Measurements from ENCODE around the gene PPIB.

- no peak for TF ChIP-seq CEBPB (IDR thresholded peaks at IDR 0.05; ENCODE audit: low read depth)
- no peak for TF ChIP-seq SP1 (IDR thresholded peaks at IDR 0.05; ENCODE audit: low read depth)
- no peak for TF ChIP-seq POLR2A (IDR thresholded peaks at IDR 0.05; ENCODE audit: borderline replicate concordance, extremely low read depth, insufficient read depth, insufficient read length)
- TF ChIP-seq CTCF (IDR thresholded peaks at IDR 0.05 in 2 of 3, conservative IDR thresholded peaks at IDR 0.05 in 1 of 3; ENCODE audit: borderline replicate concordance in 1 of 3, insufficient read depth in 1 of 3, low read depth in 2 of 3, low read length in 2 of 3): no peak
- no peak for TF ChIP-seq SIN3A (IDR thresholded peaks at IDR 0.05; ENCODE audit: low read depth)
- no peak for TF ChIP-seq POLR2AphosphoS5 (IDR thresholded peaks at IDR 0.05; ENCODE audit: low read depth, low read length)
- TF ChIP-seq EZH2 (IDR thresholded peaks at IDR 0.05): no peak
- TF ChIP-seq, protein P1, sequence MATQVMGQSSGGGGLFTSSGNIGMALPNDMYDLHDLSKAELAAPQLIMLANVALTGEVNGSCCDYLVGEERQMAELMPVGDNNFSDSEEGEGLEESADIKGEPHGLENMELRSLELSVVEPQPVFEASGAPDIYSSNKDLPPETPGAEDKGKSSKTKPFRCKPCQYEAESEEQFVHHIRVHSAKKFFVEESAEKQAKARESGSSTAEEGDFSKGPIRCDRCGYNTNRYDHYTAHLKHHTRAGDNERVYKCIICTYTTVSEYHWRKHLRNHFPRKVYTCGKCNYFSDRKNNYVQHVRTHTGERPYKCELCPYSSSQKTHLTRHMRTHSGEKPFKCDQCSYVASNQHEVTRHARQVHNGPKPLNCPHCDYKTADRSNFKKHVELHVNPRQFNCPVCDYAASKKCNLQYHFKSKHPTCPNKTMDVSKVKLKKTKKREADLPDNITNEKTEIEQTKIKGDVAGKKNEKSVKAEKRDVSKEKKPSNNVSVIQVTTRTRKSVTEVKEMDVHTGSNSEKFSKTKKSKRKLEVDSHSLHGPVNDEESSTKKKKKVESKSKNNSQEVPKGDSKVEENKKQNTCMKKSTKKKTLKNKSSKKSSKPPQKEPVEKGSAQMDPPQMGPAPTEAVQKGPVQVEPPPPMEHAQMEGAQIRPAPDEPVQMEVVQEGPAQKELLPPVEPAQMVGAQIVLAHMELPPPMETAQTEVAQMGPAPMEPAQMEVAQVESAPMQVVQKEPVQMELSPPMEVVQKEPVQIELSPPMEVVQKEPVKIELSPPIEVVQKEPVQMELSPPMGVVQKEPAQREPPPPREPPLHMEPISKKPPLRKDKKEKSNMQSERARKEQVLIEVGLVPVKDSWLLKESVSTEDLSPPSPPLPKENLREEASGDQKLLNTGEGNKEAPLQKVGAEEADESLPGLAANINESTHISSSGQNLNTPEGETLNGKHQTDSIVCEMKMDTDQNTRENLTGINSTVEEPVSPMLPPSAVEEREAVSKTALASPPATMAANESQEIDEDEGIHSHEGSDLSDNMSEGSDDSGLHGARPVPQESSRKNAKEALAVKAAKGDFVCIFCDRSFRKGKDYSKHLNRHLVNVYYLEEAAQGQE (IDR thresholded peaks at IDR 0.05; ENCODE audit: low read depth): no peak
- TF ChIP-seq ATF3 (IDR thresholded peaks at IDR 0.05): no peak
These were observed 39.9 kb downstream of the PPIB start for GRCh38 chr15:64122936-64123351.
